Measurements from ENCODE around the gene USP10.

USP10 gene

GRCh38 chr16:84739349-84740124 lies 39.7 kb downstream of the USP10 start:
- H3K9ac ChIP-seq (ENCODE audit: low read depth, low read length, poor library complexity, severe bottlenecking): no peak overlapping the region
- no peak overlapping the region for H3K4me2 ChIP-seq (ENCODE audit: low read depth, low read length, poor library complexity, severe bottlenecking)

GRCh38 chr16:84740596-84741116 lies 40.9 kb downstream of the USP10 start:
- H3F3A ChIP-seq (ENCODE audit: low read depth): no peaks in the 10 kb centered on the region
- H3K36me3 ChIP-seq (ENCODE audit: insufficient read depth, low read length): peaks cover 65% of the 10 kb centered on the region
- H3K4me3 ChIP-seq (ENCODE audit: low read length, poor library complexity, severe bottlenecking): no peak overlapping the region
- peaks cover 74% of the 10 kb centered on the region for H4K20me1 ChIP-seq (ENCODE audit: insufficient read depth, low read length, poor library complexity, severe bottlenecking)
- TF ChIP-seq EZH2phosphoT487 (IDR thresholded peaks at IDR 0.05; ENCODE audit: borderline replicate concordance) (no peak), CTCF (conservative IDR thresholded peaks at IDR 0.05; ENCODE audit: low read length) (no peak)
- H3K9me3 ChIP-seq (ENCODE audit: insufficient read depth, low read depth, low read length): no peaks in the 10 kb centered on the region
- H3K9ac ChIP-seq (ENCODE audit: low read depth, low read length, poor library complexity, severe bottlenecking): no peak overlapping the region
- H3K27me3 ChIP-seq (ENCODE audit: insufficient read depth, low read length, poor library complexity, severe bottlenecking): no peaks in the 10 kb centered on the region
- no peak overlapping the region for H2AFZ ChIP-seq (ENCODE audit: low read length)
- no peak overlapping the region for H3K4me2 ChIP-seq (ENCODE audit: low read depth, low read length, poor library complexity, severe bottlenecking)
- peaks cover 89% of the 10 kb centered on the region for H3K79me2 ChIP-seq (ENCODE audit: insufficient read depth, low read length)
- H3K4me1 ChIP-seq (ENCODE audit: insufficient read depth, low read length, poor library complexity, severe bottlenecking): peaks cover 9% of the 10 kb centered on the region
- no peaks in the 10 kb centered on the region for H3K9me2 ChIP-seq (replicated peaks; ENCODE audit: low read depth, low read length)

More at GRCh38 chr16:84739349-84740124, 39.7 kb downstream of the USP10 start:
- Histone ChIP-seq H3K9me3 (ENCODE audit: insufficient read depth, low read depth, low read length) (no peaks in the 10 kb centered on the region), H3K4me3 (ENCODE audit: low read length, poor library complexity, severe bottlenecking) (no peak overlapping the region), H4K20me1 (ENCODE audit: insufficient read depth, low read length, poor library complexity, severe bottlenecking) (peaks cover 81% of the 10 kb centered on the region), H3K79me2 (ENCODE audit: insufficient read depth, low read length) (peaks cover 91% of the 10 kb centered on the region), H3K36me3 (ENCODE audit: insufficient read depth, low read length) (peaks cover 63% of the 10 kb centered on the region), H3K9me2 (replicated peaks; ENCODE audit: low read depth, low read length) (no peaks in the 10 kb centered on the region), H3K27me3 (ENCODE audit: insufficient read depth, low read length, poor library complexity, severe bottlenecking) (no peaks in the 10 kb centered on the region), H3F3A (ENCODE audit: low read depth) (no peaks in the 10 kb centered on the region), H3K4me1 (ENCODE audit: insufficient read depth, low read length, poor library complexity, severe bottlenecking) (peaks cover 9% of the 10 kb centered on the region), H2AFZ (ENCODE audit: low read length) (no peak overlapping the region)
- no peak for TF ChIP-seq EZH2phosphoT487 (IDR thresholded peaks at IDR 0.05; ENCODE audit: borderline replicate concordance)
- no peak for TF ChIP-seq CTCF (conservative IDR thresholded peaks at IDR 0.05; ENCODE audit: low read length)

GRCh38 chr16:84741340-84741830 lies 41.6 kb downstream of the USP10 start:
- no peak for TF ChIP-seq CTCF (conservative IDR thresholded peaks at IDR 0.05; ENCODE audit: low read length)
- no peak for TF ChIP-seq EZH2phosphoT487 (IDR thresholded peaks at IDR 0.05; ENCODE audit: borderline replicate concordance)
- Histone ChIP-seq H3K4me3 (ENCODE audit: low read length, poor library complexity, severe bottlenecking) (no peak overlapping the region), H3K36me3 (ENCODE audit: insufficient read depth, low read length) (peaks cover 65% of the 10 kb centered on the region)

More at GRCh38 chr16:84741340-84741830, 41.6 kb downstream of the USP10 start:
- H3K27me3 ChIP-seq (ENCODE audit: insufficient read depth, low read length, poor library complexity, severe bottlenecking): no peaks in the 10 kb centered on the region
- H3F3A ChIP-seq (ENCODE audit: low read depth): no peaks in the 10 kb centered on the region
- no peaks in the 10 kb centered on the region for H3K9me3 ChIP-seq (ENCODE audit: insufficient read depth, low read depth, low read length)
- H3K79me2 ChIP-seq (ENCODE audit: insufficient read depth, low read length): peaks cover 87% of the 10 kb centered on the region
- H3K9ac ChIP-seq (ENCODE audit: low read depth, low read length, poor library complexity, severe bottlenecking): no peak overlapping the region
- no peak overlapping the region for H3K4me2 ChIP-seq (ENCODE audit: low read depth, low read length, poor library complexity, severe bottlenecking)
- H3K4me1 ChIP-seq (ENCODE audit: insufficient read depth, low read length, poor library complexity, severe bottlenecking): peaks cover 9% of the 10 kb centered on the region
- H3K9me2 ChIP-seq (replicated peaks; ENCODE audit: low read depth, low read length): no peaks in the 10 kb centered on the region
- peaks cover 78% of the 10 kb centered on the region for H4K20me1 ChIP-seq (ENCODE audit: insufficient read depth, low read length, poor library complexity, severe bottlenecking)
- no peak overlapping the region for H2AFZ ChIP-seq (ENCODE audit: low read length)

Measured in Loucy (cell line).